ENCODE results near the gene MVB12B. TPM values are rescaled to one million over a fixed set of nuclear protein-coding genes. Genes with fewer than 3 reads are reported as not detected.

The MVB12B gene
- polyA plus RNA-seq, 3 donors = 1.9 to 6.2 (median 4.7) TPM

- H3K27ac ChIP-seq (ENCODE audit: low read depth, low read length) = no peak overlapping the region
- WGBS, 3 donors = 79 to 88% (median 81%) methylated on average over 6 of the region's 6 CpGs
Measured at GRCh38 chr9:126325821-126326220, 808 bp upstream of the MVB12B start.

GRCh38 chr9:126327006-126327713 is 531 bp downstream of the MVB12B start:
- WGBS, 3 donors = 6 to 10% (median 9%) methylated on average over 33 to 59 of the region's 59 CpGs
- H3K27ac ChIP-seq (ENCODE audit: low read depth, low read length) = no peak overlapping the region

- 41 to 44% (median 44%) methylated on average over 5 of the region's 5 CpGs for WGBS, 3 donors
- no peak overlapping the region for H3K27ac ChIP-seq (ENCODE audit: low read depth, low read length)
Measured at GRCh38 chr9:126327714-126328185, 1.1 kb downstream of the MVB12B start.

DNA sequence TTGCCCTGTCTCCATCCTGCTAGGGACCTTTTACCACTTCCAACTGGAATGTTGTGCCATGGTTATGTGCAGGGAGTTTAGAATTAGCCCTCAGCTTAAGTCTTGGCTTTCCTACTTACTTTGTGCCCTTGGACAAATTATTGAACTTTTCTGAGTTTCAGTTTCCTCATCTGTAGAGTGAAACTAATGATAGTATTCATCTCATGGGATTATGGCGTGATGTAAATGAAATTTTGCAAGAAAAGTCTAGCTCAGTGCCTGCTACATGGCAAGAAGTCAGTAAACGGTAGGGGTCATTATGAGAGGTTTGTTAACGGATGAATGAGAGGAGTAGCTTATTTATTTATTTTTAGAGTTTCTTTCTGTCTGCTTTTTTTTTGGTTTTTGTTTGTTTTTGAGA is 1.8 kb downstream of the MVB12B start:
- H3K27ac ChIP-seq (ENCODE audit: low read depth, low read length) = no peak overlapping the region
- 69 to 96% (median 71%) methylated on average over 3 of the region's 3 CpGs for WGBS, 3 donors

GRCh38 chr9:126329476-126330275 is 3.0 kb downstream of the MVB12B start:
- no peak overlapping the region for H3K27ac ChIP-seq (ENCODE audit: low read depth, low read length)

DNA sequence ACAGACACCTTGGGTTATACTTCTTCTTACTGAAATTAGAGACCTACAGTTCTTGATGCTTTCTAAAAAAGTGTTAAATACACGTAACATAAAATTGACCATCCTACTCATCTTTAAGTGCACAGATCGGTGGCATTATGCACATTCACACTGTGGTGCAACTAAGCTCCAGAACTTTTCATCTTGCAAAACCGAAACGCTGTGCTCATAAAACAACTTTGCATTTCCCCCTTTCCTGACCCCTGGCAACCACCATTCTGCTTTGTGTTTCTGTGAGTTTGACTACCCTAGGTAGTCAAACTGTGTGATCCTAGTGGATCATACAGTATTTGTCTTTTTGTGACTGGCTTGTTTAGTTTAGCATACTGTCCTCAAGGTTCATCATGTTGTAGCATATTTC is 3.9 kb downstream of the MVB12B start:
- WGBS, 3 donors = 54 to 96% (median 76%) methylated on average over 4 of the region's 4 CpGs
- H3K27ac ChIP-seq (ENCODE audit: low read depth, low read length) = no peak overlapping the region

More at GRCh38 chr9:126329476-126330275, 3.0 kb downstream of the MVB12B start:
- WGBS, 3 donors = 64 to 90% (median 69%) methylated on average over 10 of the region's 10 CpGs

DNA sequence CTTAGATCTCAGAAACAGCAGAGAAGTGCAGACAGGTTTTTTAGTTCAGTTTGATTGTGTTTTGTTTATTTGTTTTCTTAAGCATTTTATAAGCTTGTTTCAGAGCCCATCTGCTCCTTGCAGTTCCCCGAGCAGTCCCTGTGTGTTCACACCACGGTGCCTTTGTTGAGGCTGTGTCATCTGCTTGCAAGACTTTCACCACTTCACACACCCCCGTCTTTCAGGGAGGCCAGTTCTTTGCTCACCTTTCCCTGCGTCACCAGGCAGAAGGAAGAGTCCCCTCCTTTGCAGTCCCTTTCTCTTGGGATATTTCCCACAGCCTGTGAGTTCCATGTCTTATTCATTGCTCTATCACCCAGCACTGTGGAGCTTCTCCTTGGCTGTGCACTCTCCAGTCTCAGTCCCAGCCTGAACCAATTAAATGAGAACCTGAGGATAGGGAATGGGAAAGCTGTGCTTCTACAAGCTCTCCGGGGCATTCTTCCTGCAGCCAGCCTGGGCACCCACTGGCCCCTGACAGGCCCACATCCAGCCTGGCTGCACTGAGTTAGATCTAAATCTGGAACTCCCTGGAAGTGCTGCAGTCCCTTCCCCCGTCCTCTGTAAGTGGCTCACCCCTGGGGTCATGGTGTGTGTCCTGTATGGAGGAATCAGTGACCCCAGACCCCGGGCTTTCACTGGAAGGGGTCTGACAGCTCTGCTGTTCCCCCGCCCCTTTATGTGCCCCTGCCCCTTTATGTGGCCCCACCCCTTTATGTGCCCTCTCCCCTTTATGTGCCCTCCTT is 5.5 kb downstream of the MVB12B start:
- H3K27ac ChIP-seq (ENCODE audit: low read depth, low read length) = no peak overlapping the region
- WGBS, 3 donors = 71 to 84% (median 74%) methylated on average over 8 of the region's 8 CpGs

DNA sequence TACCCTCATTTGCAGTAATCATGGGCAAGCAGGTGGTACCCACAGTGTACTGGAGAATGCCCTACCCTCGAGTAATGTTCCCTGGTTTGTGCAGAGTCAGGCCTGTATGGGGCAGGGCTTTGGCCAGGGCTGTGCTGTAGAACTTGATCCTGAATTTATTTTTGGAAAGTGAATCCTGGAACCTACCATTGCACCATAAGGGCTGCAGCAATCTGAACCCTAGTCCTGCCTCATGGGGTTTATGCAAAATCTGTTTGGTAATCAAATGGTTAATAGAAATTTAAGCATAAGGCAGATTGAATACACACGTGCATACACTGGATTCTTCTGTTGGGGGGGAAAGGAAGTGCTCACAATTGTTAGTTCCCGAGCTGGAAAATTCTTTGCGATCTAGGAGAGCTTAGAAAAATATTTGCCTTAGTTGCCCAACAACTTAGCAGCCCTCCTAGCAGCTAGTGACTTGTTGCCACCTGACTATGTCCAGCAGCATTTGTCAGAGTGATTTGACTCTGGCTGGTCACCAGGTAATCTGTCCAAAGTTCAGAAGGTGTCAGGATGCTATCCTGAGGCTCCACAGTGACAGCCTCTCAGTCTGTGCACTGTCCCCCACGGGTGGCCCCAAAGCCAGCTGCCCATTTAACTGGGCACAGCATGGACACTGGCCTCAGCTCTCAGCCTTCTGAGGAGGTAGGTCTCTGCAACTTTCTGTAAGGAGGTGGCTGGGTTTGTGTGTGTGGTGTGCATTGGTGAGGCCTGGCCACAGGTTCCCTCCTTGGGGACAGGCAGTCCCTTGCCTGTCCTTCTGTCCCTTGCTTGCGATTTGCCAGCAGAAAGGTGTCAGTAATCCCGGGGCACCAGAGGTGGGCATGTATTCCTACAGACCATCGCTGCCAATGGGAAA is 8.3 kb downstream of the MVB12B start:
- no peak overlapping the region for H3K27ac ChIP-seq (ENCODE audit: low read depth, low read length)
- 45 to 58% (median 45%) methylated on average over 8 of the region's 8 CpGs for WGBS, 3 donors

- H3K27ac ChIP-seq (ENCODE audit: low read depth, low read length) = no peak overlapping the region
- 83 to 88% (median 86%) methylated on average over 19 of the region's 19 CpGs for WGBS, 3 donors
Measured at GRCh38 chr9:126335837-126336735, 9.5 kb downstream of the MVB12B start.

- H3K27ac ChIP-seq (ENCODE audit: low read depth, low read length) = no peak overlapping the region
Measured at GRCh38 chr9:126336736-126337325, 10.2 kb downstream of the MVB12B start.

DNA sequence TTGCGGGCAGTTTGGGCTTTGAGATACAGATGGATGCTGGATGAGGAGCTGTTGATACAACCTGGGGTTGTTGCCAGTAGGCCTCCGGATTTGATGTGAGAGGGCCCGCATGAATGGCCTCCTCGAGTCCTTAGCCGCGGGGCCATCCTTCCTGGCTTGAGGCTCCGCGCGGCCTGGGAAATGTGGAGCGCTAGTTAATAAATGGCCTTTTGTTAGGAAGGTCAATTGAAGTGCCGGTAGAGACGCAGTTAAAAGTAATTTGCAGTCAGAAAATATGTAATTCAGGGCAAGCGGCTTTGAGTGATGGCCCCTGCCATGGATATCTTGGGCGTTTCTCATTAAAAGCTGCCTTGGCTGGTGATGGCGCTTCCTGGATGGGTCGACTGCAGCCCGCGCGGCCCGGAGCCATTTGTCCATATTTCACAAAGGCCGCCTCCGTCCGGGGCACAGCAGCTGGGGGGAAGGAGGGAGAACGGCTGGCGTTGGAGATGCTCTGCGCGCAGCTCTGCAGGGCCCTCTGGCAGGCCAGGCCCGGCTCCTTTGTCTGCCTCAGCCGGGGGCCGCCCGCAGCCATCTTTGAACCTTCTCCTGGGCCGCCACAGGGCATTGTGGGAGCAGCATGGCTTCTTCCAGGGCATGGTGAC is 11.2 kb downstream of the MVB12B start:
- WGBS, 3 donors = 73 to 92% (median 89%) methylated on average over 27 to 32 of the region's 32 CpGs
- H3K27ac ChIP-seq (ENCODE audit: low read depth, low read length) = no peak overlapping the region

More at GRCh38 chr9:126336736-126337325, 10.2 kb downstream of the MVB12B start:
- WGBS, 3 donors = 71 to 91% (median 74%) methylated on average over 10 of the region's 10 CpGs

DNA sequence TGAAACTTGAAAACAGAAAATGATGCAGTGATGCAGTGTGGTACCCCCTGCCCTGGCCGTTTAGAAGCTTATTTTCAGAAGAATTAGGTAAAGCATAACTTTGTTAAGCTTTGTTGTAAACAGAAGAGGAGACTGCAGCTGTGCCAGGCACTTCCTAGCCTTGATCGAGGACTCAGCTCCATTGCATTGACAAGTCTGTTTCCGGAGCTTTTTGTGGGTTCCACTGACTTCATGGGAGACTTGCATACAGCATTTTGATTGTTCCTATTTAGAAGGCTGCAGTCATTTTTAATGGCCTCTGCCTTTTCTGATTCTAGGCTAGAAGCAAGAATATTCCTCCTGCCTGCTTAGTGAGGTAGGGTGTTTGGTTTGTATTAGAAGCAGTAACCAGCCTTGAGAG is 12.3 kb downstream of the MVB12B start:
- no peak overlapping the region for H3K27ac ChIP-seq (ENCODE audit: low read depth, low read length)
- WGBS, 3 donors = 53 to 60% (median 56%) methylated on average over 3 of the region's 3 CpGs

DNA sequence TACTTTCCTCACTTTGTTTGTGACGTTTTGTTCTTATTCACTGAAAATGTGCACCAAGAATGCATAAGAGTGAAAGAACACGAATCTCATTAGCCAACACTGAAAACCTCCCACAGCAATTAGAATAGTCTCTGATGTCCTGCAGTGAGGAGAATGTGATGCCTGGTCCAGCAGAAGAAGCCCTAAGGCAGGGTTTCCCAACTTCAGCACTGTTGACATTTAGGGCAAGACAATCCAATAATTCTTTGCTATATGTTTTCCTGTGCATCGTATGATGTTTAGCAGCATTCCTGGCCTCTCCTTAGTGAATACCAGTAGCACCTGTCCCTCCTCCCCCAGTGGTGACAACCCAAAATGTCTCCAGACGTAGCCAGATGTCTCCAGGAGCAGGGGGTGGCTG is 14.8 kb downstream of the MVB12B start:
- H3K27ac ChIP-seq (ENCODE audit: low read depth, low read length) = no peak overlapping the region
- 89 to 92% (median 91%) methylated on average over 4 of the region's 4 CpGs for WGBS, 3 donors

- H3K27ac ChIP-seq (ENCODE audit: low read depth, low read length) = no peak overlapping the region
- WGBS, 3 donors = 93 to 94% (median 94%) methylated on average over 4 of the region's 4 CpGs
Measured at GRCh38 chr9:126341902-126342301, 15.3 kb downstream of the MVB12B start.

GRCh38 chr9:126342621-126343031 is 16.0 kb downstream of the MVB12B start:
- no peak overlapping the region for H3K27ac ChIP-seq (ENCODE audit: low read depth, low read length)
- 85 to 90% (median 89%) methylated on average over 10 of the region's 10 CpGs for WGBS, 3 donors

GRCh38 chr9:126343271-126343700 is 16.7 kb downstream of the MVB12B start:
- no peak overlapping the region for H3K27ac ChIP-seq (ENCODE audit: low read depth, low read length)
- WGBS, 3 donors = 87 to 97% (median 89%) methylated on average over 6 of the region's 6 CpGs

Data from adipose tissue (tissue), 3 donors.